Retinal pigment epithelial cell (primary cell): ENCODE data around the gene RYR2.

Experiments used
- DNase-seq: peaks from one replicate; pipeline ENCODE4 v3.0.0-alpha.2; 2010; ENCODE audit warnings: low read depth
- H3K4me3 ChIP-seq: 2 replicates; pipeline ENCODE4 v1.5.1; 2011; ENCODE audit warnings: mild to moderate bottlenecking, low read length, control low read depth, moderate library complexity
- CTCF ChIP-seq: conservative IDR thresholded peaks from 2 replicates; pipeline ENCODE4 v1.5.1; 2011; ENCODE audit warnings: low read depth, low read length, control low read depth, inconsistent platforms

Gene RYR2

GRCh38 chr1:237206065-237206414 is 164.1 kb downstream of the RYR2 start:
- no peak for DNase-seq
- no peak overlapping the region for H3K4me3 ChIP-seq
- TF ChIP-seq CTCF = no peak

DNA sequence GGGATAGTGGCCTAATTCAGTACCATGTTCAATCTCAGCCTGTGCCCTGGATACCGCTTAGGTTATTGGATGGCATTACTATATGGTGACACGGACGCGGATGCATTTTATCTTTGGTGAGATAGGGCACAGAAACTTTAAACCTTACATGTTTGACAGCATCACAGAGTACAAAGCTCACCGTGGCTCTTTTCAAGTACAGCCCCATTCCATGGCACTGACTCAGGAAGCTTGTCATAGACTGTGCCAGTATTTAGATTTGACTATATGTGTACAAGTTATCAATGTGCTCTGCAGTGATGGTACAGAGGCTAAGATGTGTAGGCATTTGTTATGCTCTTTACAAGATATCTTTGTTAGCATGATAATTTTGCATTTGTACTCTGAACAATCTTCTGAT is 169.0 kb downstream of the RYR2 start:
- TF ChIP-seq CTCF = no peak
- no peak for DNase-seq
- H3K4me3 ChIP-seq = no peak overlapping the region

GRCh38 chr1:237211540-237211939 is 169.6 kb downstream of the RYR2 start:
- no peak for TF ChIP-seq CTCF

GRCh38 chr1:237219751-237220642 is 178.0 kb downstream of the RYR2 start:
- no peak for DNase-seq
- no peak overlapping the region for H3K4me3 ChIP-seq
- TF ChIP-seq CTCF = no peak

More at GRCh38 chr1:237211540-237211939, 169.6 kb downstream of the RYR2 start:
- DNase-seq = no peak
- no peak overlapping the region for H3K4me3 ChIP-seq

DNA sequence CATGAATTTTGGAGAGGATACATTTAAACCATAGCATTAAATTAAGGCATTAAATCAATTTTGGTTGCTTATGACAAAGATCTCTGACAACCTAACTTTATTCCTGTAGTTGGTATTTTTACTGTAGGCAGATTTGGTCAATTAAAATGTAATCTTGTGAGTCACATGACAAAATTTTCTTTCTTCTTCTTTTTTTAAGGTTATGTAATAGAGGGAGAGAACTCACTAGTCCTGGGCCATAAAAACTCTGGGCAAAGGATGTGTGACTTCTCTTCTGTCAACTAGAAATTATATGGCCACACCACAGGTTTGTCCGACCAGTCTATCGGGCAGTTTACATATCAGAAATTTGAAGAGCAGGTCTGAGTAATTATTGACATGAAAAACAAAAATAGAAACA is 181.4 kb downstream of the RYR2 start:
- DNase-seq = no peak
- no peak overlapping the region for H3K4me3 ChIP-seq
- TF ChIP-seq CTCF = no peak

GRCh38 chr1:237226177-237226944 is 184.4 kb downstream of the RYR2 start:
- no peak for TF ChIP-seq CTCF
- no peak for DNase-seq
- no peak overlapping the region for H3K4me3 ChIP-seq
